GM19452 (cell line): Measurements from ENCODE around the gene SUSD4.
A peak's percentile ranks its signal among the peaks of the same experiment; 100 is the strongest.
"Not testable (repeated sequence)": the region's sequence is repeated elsewhere in the genome, so short reads cannot be mapped to it uniquely, and the experiment has no call there.

Source experiments
- ATAC-seq: cut with Tn5 transposase; IDR thresholded peaks from one replicate; pipeline ENCODE4 v1.9.1; 2021; ENCODE audit not compliant: unreplicated experiment

Gene SUSD4

GRCh38 chr1:223257856-223258550 is 106.0 kb downstream of the SUSD4 start:
- no peak for ATAC-seq

- no peak for ATAC-seq
Measured at GRCh38 chr1:223256034-223256433, 107.9 kb downstream of the SUSD4 start.

- ATAC-seq, result no peak
Measured at GRCh38 chr1:223253916-223254315, 110.1 kb downstream of the SUSD4 start.

GRCh38 chr1:223251387-223251786 is 112.6 kb downstream of the SUSD4 start:
- ATAC-seq, result not testable (repeated sequence)

GRCh38 chr1:223250632-223251015 is 113.4 kb downstream of the SUSD4 start:
- no peak for ATAC-seq

GRCh38 chr1:223249854-223250631 is 113.9 kb downstream of the SUSD4 start:
- no peak for ATAC-seq

GRCh38 chr1:223248770-223249140 is 115.2 kb downstream of the SUSD4 start:
- ATAC-seq, result no peak

GRCh38 chr1:223248001-223248769 is 115.8 kb downstream of the SUSD4 start:
- no peak for ATAC-seq

- no peak for ATAC-seq
Measured at GRCh38 chr1:223246476-223247112, 117.4 kb downstream of the SUSD4 start.

GRCh38 chr1:223245983-223246382 is 118.0 kb downstream of the SUSD4 start:
- no peak for ATAC-seq

- ATAC-seq, result no peak
Measured at GRCh38 chr1:223245411-223245810, 118.6 kb downstream of the SUSD4 start.

- ATAC-seq, result peak; percentile 65
Measured at GRCh38 chr1:223244366-223245103, 119.4 kb downstream of the SUSD4 start.

- no peak for ATAC-seq
Measured at GRCh38 chr1:223243441-223244050, 120.4 kb downstream of the SUSD4 start.

- no peak for ATAC-seq
Measured at GRCh38 chr1:223242971-223243370, 121.0 kb downstream of the SUSD4 start.

GRCh38 chr1:223242382-223242955 is 121.5 kb downstream of the SUSD4 start:
- ATAC-seq, result no peak

GRCh38 chr1:223240122-223240521 is 123.9 kb downstream of the SUSD4 start:
- ATAC-seq, result no peak

GRCh38 chr1:223235091-223235490 is 128.9 kb downstream of the SUSD4 start:
- no peak for ATAC-seq

- ATAC-seq, result no peak
Measured at GRCh38 chr1:223234534-223234933, 129.4 kb downstream of the SUSD4 start.

GRCh38 chr1:223234170-223234514 is 129.8 kb downstream of the SUSD4 start:
- no peak for ATAC-seq
